Tibial nerve (tissue), 4 donors: ENCODE data around the gene CYP2B6.

ENCODE experiments used
- CTCF ChIP-seq, 5 experiments: fragments of 200-600 bp in 3 of 5; fragments of 450-650 bp in 2 of 5; sonication (generic) in 3 of 5; IDR thresholded peaks; one replicate each; pipeline ENCODE4 v1.5.1; 2016 to 2019; ENCODE audit warnings: antibody characterized with exemption in 5 of 5, mild to moderate bottlenecking in 3 of 5, moderate library complexity in 2 of 5
- EP300 ChIP-seq, 2 donors: sonication (generic); formaldehyde crosslinking; IDR thresholded peaks; one replicate each; pipeline ENCODE4 v1.6.1; 2017; ENCODE audit warnings: antibody characterized with exemption in 2 of 2, mild to moderate bottlenecking in 1 of 2
- POLR2A ChIP-seq, 2 donors: fragments of 450-650 bp; IDR thresholded peaks; one replicate each; pipeline ENCODE4 v1.6.1; 2017; ENCODE audit warnings: antibody characterized with exemption in 2 of 2, mild to moderate bottlenecking in 2 of 2, moderate library complexity in 2 of 2

GRCh38 chr19:40995355-40995754 lies 4.3 kb downstream of the CYP2B6 start:
- TF ChIP-seq POLR2A (IDR thresholded peaks at IDR 0.05) (no peak), CTCF (IDR thresholded peaks at IDR 0.05) (no peak), EP300 (IDR thresholded peaks at IDR 0.05) (no peak)
